Measurements from ENCODE around the gene ZNF69. TPM values are rescaled to one million over a fixed set of nuclear protein-coding genes. Genes with fewer than 3 reads are reported as not detected.
A peak's percentile ranks its signal among the peaks of the same experiment; 100 is the strongest.
"Not testable (repeated sequence)": the region's sequence is repeated elsewhere in the genome, so short reads cannot be mapped to it uniquely, and the experiment has no call there.

The ZNF69 gene
- total and polyA plus RNA-seq, 2 of the 13 experiments (the other 11 are each of a cell fraction or from before 2014, with no cell fraction given), result 9.6 to 21.0 TPM

DNA sequence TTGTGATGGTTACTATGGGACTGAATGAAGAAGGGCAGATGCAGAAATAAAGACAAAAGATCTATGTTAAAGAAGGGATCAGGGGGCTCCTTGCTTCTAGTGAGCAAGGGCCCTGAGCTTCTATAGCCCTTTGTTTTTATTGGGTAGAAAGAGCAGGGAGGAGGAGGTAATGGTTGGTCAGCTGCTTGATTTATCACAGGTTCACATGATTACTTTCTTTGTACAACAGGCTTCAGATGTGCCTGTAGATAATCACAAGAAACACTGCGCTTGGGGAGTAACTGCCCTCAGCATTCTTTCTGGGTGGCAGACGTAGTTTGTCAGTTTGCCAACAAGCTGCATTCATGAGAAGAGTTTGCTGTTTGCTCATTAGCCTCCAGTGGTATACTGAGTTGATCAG lies 43.9 kb upstream of the ZNF69 start (continued):
- TF ChIP-seq LCORL (IDR thresholded peaks at IDR 0.05) (no peak), LCORL (CRISPR knock-in tag; IDR thresholded peaks at IDR 0.05) (no peak), ZNF557 (CRISPR knock-in tag; IDR thresholded peaks at IDR 0.05) (no peak), KDM2A (CRISPR knock-in tag; IDR thresholded peaks at IDR 0.05; ENCODE audit: borderline replicate concordance, low read depth) (no peak), ZNF296 (CRISPR knock-in tag; conservative IDR thresholded peaks at IDR 0.05) (no peak), POLR2AphosphoS5 (IDR thresholded peaks at IDR 0.05; ENCODE audit: low read depth, low read length) (no peak), ATF1 (CRISPR knock-in tag; IDR thresholded peaks at IDR 0.05) (no peak), ZNF224 (CRISPR knock-in tag; IDR thresholded peaks at IDR 0.05) (no peak)

DNA sequence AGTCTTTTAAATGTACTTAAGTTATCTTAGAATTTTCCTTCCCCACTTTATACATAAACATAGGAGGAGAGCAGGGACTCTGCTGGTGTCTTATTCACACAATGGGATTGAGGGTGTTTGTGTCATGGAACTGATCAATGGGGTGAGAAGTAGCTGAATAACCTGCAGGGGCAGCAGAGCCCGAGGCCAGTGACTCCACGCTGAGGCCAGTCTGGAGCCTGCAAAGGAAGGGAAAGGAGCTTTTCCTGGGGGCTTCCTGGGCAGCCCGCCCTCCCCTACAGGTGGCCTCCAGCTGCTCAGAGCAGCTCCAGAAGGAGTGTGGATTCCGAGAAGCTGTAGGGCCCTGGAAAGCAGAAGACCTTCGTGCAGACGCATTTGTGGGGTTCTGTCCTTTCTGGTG lies 40.0 kb upstream of the ZNF69 start:
- intact Hi-C loops (cut with micrococcal nuclease; ENCODE audit: unreplicated experiment); CTCF ChIA-PET (ENCODE audit: low intra/inter-chr PET ratio, low total read pairs); H3K27ac ChIP-seq (ENCODE audit: extremely low read length, insufficient read depth, low read length); H2AFZ ChIP-seq (ENCODE audit: low read length); H4K20me1 ChIP-seq (ENCODE audit: insufficient read depth, low read length); BruUV-seq (replicated peaks); H3K9ac ChIP-seq (ENCODE audit: insufficient read depth, low read depth, low read length); H3K9me3 ChIP-seq (ENCODE audit: low read length); in situ Hi-C loops (cut with HindIII; ENCODE audit: extremely low pct_ligation_motif_present, low pct_unique_long_range_greater_than_20kb); H3K27me3 ChIP-seq (ENCODE audit: control insufficient read depth in 1 of 2, insufficient read depth in 2 of 2, low read length in 2 of 2); H3K79me2 ChIP-seq (ENCODE audit: insufficient read depth, low read length); H3K36me3 ChIP-seq (replicated peaks in 1 of 2; ENCODE audit: control insufficient read depth in 1 of 2, insufficient read depth in 2 of 2, low read length in 2 of 2): not testable (repeated sequence)
- TF ChIP-seq, protein P1, sequence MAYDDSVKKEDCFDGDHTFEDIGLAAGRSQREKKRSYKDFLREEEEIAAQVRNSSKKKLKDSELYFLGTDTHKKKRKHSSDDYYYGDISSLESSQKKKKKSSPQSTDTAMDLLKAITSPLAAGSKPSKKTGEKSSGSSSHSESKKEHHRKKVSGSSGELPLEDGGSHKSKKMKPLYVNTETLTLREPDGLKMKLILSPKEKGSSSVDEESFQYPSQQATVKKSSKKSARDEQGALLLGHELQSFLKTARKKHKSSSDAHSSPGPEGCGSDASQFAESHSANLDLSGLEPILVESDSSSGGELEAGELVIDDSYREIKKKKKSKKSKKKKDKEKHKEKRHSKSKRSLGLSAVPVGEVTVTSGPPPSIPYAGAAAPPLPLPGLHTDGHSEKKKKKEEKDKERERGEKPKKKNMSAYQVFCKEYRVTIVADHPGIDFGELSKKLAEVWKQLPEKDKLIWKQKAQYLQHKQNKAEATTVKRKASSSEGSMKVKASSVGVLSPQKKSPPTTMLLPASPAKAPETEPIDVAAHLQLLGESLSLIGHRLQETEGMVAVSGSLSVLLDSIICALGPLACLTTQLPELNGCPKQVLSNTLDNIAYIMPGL (CRISPR knock-in tag; IDR thresholded peaks at IDR 0.05; ENCODE audit: borderline replicate concordance in 1 of 2, low read depth in 1 of 2), result 0 out of 4 replicates have a peak, but pooled peaks of 1 of the 2 experiments have one; percentile 35
- TF ChIP-seq KDM5B (CRISPR knock-in tag; IDR thresholded peaks at IDR 0.05; ENCODE audit: borderline replicate concordance) (0 out of 2 replicates have a peak, but pooled peaks have one; percentile 18), ZNF331 (CRISPR knock-in tag; IDR thresholded peaks at IDR 0.05) (peak; percentile 44; the same call in 1 of the 2 replicates), ZIK1 (CRISPR knock-in tag; IDR thresholded peaks at IDR 0.05; ENCODE audit: borderline replicate concordance, low read depth) (0 out of 2 replicates have a peak, but pooled peaks have one; percentile 5), SAP130 (CRISPR knock-in tag; IDR thresholded peaks at IDR 0.05; ENCODE audit: low read depth) (0 out of 2 replicates have a peak, but pooled peaks have one; percentile 22), ZBTB7B (CRISPR knock-in tag; IDR thresholded peaks at IDR 0.05) (0 out of 2 replicates have a peak, but pooled peaks have one; percentile 27)
- TF ChIP-seq, protein P2, sequence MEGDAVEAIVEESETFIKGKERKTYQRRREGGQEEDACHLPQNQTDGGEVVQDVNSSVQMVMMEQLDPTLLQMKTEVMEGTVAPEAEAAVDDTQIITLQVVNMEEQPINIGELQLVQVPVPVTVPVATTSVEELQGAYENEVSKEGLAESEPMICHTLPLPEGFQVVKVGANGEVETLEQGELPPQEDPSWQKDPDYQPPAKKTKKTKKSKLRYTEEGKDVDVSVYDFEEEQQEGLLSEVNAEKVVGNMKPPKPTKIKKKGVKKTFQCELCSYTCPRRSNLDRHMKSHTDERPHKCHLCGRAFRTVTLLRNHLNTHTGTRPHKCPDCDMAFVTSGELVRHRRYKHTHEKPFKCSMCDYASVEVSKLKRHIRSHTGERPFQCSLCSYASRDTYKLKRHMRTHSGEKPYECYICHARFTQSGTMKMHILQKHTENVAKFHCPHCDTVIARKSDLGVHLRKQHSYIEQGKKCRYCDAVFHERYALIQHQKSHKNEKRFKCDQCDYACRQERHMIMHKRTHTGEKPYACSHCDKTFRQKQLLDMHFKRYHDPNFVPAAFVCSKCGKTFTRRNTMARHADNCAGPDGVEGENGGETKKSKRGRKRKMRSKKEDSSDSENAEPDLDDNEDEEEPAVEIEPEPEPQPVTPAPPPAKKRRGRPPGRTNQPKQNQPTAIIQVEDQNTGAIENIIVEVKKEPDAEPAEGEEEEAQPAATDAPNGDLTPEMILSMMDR (CRISPR knock-in tag; IDR thresholded peaks at IDR 0.05), result peak; percentile 46; the same call in 1 of the 2 replicates
- peak; percentile 91 for ATAC-seq
- peak; percentile 13 for DNase-seq (ENCODE audit: low spot score)
- peaks cover 32% of the 10 kb centered on the region for H3K4me1 ChIP-seq (ENCODE audit: insufficient read depth, low read length)
- POLR2A ChIA-PET, result interaction anchor here (0.7 to 1.6 kb wide), 5 partner anchors 31 to 81 kb away, joined by 3 to 5 read pairs (median 3); partner anchors contain the start of genes ZNF441 and ZNF491
- peak overlapping the region; percentile 94 for H3K4me2 ChIP-seq (ENCODE audit: low read depth, low read length)
- WGBS (ENCODE audit: low lambda C conversion rate), result 8% methylated on average over 5 of the region's 6 CpGs
- peak; percentile 54 for FAIRE-seq
- peak overlapping the region; percentile 64 to 82 (median 75); a peak in 5 of 6 replicates for H3K4me3 ChIP-seq (replicated peaks in 1 of 3; ENCODE audit: insufficient read depth in 1 of 3, low read depth in 2 of 3, low read length in 3 of 3)
